ENCODE results near the gene ZNF385C. TPM values are rescaled to one million over a fixed set of nuclear protein-coding genes. Genes with fewer than 3 reads are reported as not detected.

Gene ZNF385C
- polyA plus RNA-seq, 4 donors: 0.31 to 2.3 TPM; not detected in 2

DNA sequence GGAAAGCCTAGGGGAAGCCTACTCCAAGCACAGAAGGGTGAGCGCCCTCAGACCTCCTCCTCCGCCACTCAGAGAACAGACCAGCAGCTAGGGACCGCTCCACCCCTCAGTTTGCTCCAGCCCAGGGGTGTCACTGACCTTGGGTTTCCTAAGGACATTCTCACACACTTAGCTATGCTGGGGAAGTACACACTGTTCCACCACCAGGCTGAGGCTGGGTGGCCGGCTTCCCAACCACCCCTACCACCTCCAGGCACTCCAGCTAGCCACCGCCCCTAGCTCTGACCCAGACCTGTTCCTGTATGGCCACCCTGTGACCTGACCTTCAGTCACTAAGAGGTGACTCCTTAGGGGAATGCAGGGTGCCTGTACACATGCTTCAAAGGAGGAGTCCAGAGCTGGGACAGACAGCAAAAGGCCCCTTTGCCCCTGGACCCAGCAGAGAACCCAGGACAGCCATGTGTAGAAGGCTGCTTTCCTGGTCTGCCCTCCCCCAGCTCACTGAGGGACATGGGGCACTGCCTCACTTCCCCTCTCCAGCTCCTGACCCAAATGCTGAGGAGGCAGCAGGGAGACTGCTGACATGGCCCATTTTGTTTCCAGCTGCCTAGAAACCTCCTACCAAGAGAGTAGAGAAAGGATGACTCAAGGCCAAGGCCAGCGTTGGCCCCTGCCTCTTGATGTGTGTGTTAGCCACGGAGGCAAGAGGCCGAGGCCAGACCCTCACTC, 31.0 kb upstream of the ZNF385C start:
- peaks cover 16 to 81% (median 19%) of the 10 kb centered on the region in 3 donors for H3K36me3 ChIP-seq (ENCODE audit: control insufficient read depth in 3 of 3, insufficient read depth in 2 of 3, low read depth in 1 of 3, low read length in 3 of 3)
- WGBS, 3 donors: 89 to 96% (median 92%) methylated on average over 8 of the region's 8 CpGs
- no peak overlapping the region for H3K4me3 ChIP-seq (ENCODE audit: low read depth in 1 of 3, low read length in 3 of 3)
- H3K4me1 ChIP-seq (ENCODE audit: control insufficient read depth in 3 of 3, insufficient read depth in 2 of 3, low read depth in 1 of 3, low read length in 2 of 3): peaks cover 4 to 28% (median 9%) of the 10 kb centered on the region in 3 donors
- H3K9me3 ChIP-seq (ENCODE audit: control insufficient read depth in 2 of 2, insufficient read depth in 1 of 2, low read depth in 1 of 2, low read length in 1 of 2): no peaks in the 10 kb centered on the region
- FAIRE-seq: no peak
- peak overlapping the region in 1 of 3 donors; percentile 78 for H3K27ac ChIP-seq (ENCODE audit: low read depth in 1 of 3, low read length in 2 of 3)
- no peak for DNase-seq
- H3K27me3 ChIP-seq (ENCODE audit: control insufficient read depth in 3 of 3, insufficient read depth in 3 of 3, low read length in 3 of 3): no peaks in the 10 kb centered on the region

DNA sequence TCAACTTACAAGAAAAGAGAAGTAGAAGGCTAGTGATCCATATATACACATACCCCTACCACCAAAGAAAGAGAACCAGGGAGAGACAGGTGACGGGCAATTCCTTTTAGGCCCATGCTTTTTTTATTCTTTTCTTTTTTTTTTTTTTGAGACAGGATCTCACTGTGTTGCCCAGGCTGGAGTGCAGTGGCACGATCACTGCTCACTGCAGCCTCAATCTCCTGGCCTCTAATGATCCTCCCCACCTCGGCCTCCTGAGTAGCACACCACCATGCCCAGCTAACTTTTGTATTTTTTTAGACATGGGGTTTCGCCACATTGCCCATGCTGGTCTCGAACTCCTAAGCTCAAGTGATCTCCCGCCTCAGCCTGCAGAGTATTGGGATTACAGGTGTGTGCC, 29.1 kb upstream of the ZNF385C start:
- DNase-seq (no peak), FAIRE-seq (no peak)
- no peaks in the 10 kb centered on the region for H3K27me3 ChIP-seq (ENCODE audit: control insufficient read depth in 3 of 3, insufficient read depth in 3 of 3, low read length in 3 of 3)
- peaks cover 16 to 69% (median 19%) of the 10 kb centered on the region in 3 donors for H3K36me3 ChIP-seq (ENCODE audit: control insufficient read depth in 3 of 3, insufficient read depth in 2 of 3, low read depth in 1 of 3, low read length in 3 of 3)
- H3K9me3 ChIP-seq (ENCODE audit: control insufficient read depth in 2 of 2, insufficient read depth in 1 of 2, low read depth in 1 of 2, low read length in 1 of 2): no peaks in the 10 kb centered on the region
- H3K27ac ChIP-seq (ENCODE audit: low read depth in 1 of 3, low read length in 2 of 3): no peak overlapping the region
- no peak overlapping the region for H3K4me3 ChIP-seq (ENCODE audit: low read depth in 1 of 3, low read length in 3 of 3)
- WGBS, 3 donors: 87 to 97% (median 89%) methylated on average over 6 of the region's 6 CpGs
- peaks cover 0 to 14% (median 0%) of the 10 kb centered on the region in 3 donors for H3K4me1 ChIP-seq (ENCODE audit: control insufficient read depth in 3 of 3, insufficient read depth in 2 of 3, low read depth in 1 of 3, low read length in 2 of 3)

DNA sequence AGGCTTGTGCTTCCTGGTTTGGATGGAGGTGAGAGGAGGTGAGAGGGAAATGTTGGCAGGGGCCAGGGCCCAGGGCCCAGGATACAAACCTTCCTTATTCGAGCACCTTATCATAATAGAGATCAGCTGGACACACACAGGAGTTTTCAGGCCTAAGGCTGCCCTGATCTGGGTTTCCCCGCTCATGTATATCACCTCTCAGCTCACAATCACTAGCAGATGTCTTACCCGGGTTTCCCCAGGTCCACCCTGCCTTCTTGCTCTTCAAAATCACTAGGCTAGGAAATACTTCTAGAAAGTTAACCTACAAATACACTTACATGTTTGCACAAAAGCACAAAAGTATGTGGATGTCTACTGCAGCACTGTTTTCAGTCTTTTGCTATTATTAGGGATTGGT, 28.6 kb upstream of the ZNF385C start:
- Histone ChIP-seq H3K27me3 (ENCODE audit: control insufficient read depth in 3 of 3, insufficient read depth in 3 of 3, low read length in 3 of 3) (no peaks in the 10 kb centered on the region), H3K9me3 (ENCODE audit: control insufficient read depth in 2 of 2, insufficient read depth in 1 of 2, low read depth in 1 of 2, low read length in 1 of 2) (no peaks in the 10 kb centered on the region), H3K27ac (ENCODE audit: low read depth in 1 of 3, low read length in 2 of 3) (no peak overlapping the region), H3K36me3 (ENCODE audit: control insufficient read depth in 3 of 3, insufficient read depth in 2 of 3, low read depth in 1 of 3, low read length in 3 of 3) (peaks cover 16 to 67% (median 19%) of the 10 kb centered on the region in 3 donors), H3K4me3 (ENCODE audit: low read depth in 1 of 3, low read length in 3 of 3) (no peak overlapping the region), H3K4me1 (ENCODE audit: control insufficient read depth in 3 of 3, insufficient read depth in 2 of 3, low read depth in 1 of 3, low read length in 2 of 3) (peaks cover 0 to 16% (median 0%) of the 10 kb centered on the region in 3 donors)
- FAIRE-seq (no peak), DNase-seq (no peak)
- 68 to 82% (median 76%) methylated on average over 3 of the region's 3 CpGs for WGBS, 3 donors

DNA sequence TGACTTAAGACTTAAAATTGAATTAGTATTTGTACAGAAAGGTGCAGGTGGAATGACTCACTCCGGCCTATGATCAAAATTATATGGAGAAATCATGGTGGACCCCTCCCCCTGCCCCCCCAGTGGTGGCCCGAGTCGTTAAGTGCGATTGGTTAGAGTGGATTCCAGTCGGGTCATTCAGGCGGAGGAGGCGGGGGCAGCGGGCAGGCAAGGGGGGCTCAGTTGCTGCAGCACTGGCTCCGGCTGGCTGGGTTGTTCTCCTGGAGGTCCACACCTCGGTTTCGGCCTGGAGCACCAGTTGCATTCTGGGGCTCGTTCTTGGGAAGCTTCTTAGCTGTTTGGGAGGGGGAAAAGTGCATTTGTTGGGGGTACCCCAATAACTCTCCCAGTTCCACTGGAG, 27.3 kb upstream of the ZNF385C start:
- Histone ChIP-seq H3K9me3 (ENCODE audit: control insufficient read depth in 2 of 2, insufficient read depth in 1 of 2, low read depth in 1 of 2, low read length in 1 of 2) (no peaks in the 10 kb centered on the region), H3K36me3 (ENCODE audit: control insufficient read depth in 3 of 3, insufficient read depth in 2 of 3, low read depth in 1 of 3, low read length in 3 of 3) (peaks cover 16 to 61% (median 19%) of the 10 kb centered on the region in 3 donors)

DNA sequence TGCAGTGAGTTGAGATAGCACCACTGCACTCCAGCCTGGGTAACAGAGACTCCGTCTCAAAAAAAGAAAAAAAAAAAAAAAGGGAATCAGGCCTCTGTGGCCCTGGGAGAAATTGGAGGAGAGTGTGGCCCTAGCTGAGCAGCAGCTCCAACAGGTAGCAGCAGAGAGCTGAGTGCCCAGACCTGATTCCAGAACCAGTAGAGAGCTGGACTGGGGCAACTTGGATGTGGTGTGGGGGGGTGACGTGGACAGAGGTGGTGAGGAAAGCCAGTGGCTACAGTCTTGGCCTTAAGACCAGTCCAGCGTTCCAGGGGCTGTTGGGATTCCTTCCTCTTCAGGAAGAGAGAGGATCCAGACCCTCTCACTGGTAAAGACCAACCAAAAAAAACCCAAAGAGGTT, 26.0 kb upstream of the ZNF385C start:
- Histone ChIP-seq H3K27me3 (ENCODE audit: control insufficient read depth in 3 of 3, insufficient read depth in 3 of 3, low read length in 3 of 3) (no peaks in the 10 kb centered on the region), H3K4me3 (ENCODE audit: low read depth in 1 of 3, low read length in 3 of 3) (no peak overlapping the region), H3K9me3 (ENCODE audit: control insufficient read depth in 2 of 2, insufficient read depth in 1 of 2, low read depth in 1 of 2, low read length in 1 of 2) (no peaks in the 10 kb centered on the region), H3K4me1 (ENCODE audit: control insufficient read depth in 3 of 3, insufficient read depth in 2 of 3, low read depth in 1 of 3, low read length in 2 of 3) (peaks cover 0 to 26% (median 0%) of the 10 kb centered on the region in 3 donors), H3K27ac (ENCODE audit: low read depth in 1 of 3, low read length in 2 of 3) (no peak overlapping the region), H3K36me3 (ENCODE audit: control insufficient read depth in 3 of 3, insufficient read depth in 2 of 3, low read depth in 1 of 3, low read length in 3 of 3) (peaks cover 10 to 50% (median 13%) of the 10 kb centered on the region in 3 donors)
- WGBS, 3 donors: 92 to 94% (median 93%) methylated on average over 3 of the region's 3 CpGs
- no peak for DNase-seq
- no peak for FAIRE-seq

More for the DNA sequence above, 27.3 kb upstream of the ZNF385C start:
- no peak overlapping the region for H3K4me3 ChIP-seq (ENCODE audit: low read depth in 1 of 3, low read length in 3 of 3)
- WGBS, 3 donors: 87 to 90% (median 89%) methylated on average over 12 of the region's 12 CpGs
- peaks cover 0 to 19% (median 0%) of the 10 kb centered on the region in 3 donors for H3K4me1 ChIP-seq (ENCODE audit: control insufficient read depth in 3 of 3, insufficient read depth in 2 of 3, low read depth in 1 of 3, low read length in 2 of 3)
- H3K27ac ChIP-seq (ENCODE audit: low read depth in 1 of 3, low read length in 2 of 3): no peak overlapping the region
- H3K27me3 ChIP-seq (ENCODE audit: control insufficient read depth in 3 of 3, insufficient read depth in 3 of 3, low read length in 3 of 3): no peaks in the 10 kb centered on the region
- FAIRE-seq (no peak), DNase-seq (no peak)

DNA sequence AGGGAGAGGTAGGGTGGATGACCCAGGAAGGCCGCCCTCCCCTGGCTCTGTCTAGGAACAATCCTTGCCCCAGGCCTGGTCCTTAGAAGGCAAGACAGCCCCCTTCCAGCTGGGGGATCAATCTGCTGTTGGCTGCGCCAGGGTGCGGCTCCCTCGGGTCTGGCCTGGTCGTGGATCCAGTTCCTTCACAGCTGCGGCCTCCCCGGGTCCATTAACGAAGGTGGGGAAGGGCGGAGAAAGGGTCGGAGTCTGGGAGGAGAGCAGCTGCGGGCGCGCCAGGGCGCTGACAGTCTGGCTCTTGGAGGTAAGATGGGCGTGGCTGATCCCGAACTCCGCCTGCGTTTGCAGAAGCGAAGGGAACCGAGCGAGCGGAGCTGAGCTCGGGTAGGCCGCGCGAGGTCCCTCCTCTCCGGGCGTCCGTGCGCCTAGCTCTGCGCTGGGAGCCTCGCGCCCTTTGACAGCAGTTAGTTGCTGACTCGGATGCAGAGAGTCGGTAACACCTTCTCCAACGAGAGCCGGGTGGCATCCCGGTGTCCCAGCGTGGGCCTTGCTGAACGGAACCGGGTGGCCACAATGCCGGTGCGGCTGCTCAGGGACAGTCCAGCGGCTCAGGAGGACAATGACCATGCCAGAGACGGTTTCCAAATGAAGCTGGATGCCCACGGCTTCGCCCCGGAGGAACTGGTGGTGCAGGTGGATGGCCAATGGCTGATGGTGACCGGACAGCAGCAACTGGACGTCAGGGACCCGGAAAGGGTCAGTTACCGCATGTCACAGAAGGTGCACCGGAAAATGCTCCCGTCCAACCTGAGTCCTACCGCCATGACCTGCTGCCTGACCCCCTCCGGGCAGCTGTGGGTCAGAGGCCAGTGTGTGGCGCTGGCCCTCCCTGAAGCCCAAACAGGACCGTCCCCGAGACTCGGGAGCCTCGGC, 24.4 kb upstream of the ZNF385C start, which contains the start of gene HSPB9:
TSS of gene HSPB9 (plus strand) at position 434 of the 933 bp plus-strand sequence. CDS start at position 481, 47 bp downstream.
- DNase-seq (peak; percentile 91 to 94), FAIRE-seq (no peak)
- Histone ChIP-seq H3K27me3 (ENCODE audit: control insufficient read depth in 3 of 3, insufficient read depth in 3 of 3, low read length in 3 of 3) (no peaks in the 10 kb centered on the region), H3K4me1 (ENCODE audit: control insufficient read depth in 3 of 3, insufficient read depth in 2 of 3, low read depth in 1 of 3, low read length in 2 of 3) (peaks cover 0 to 26% (median 0%) of the 10 kb centered on the region in 3 donors), H3K27ac (ENCODE audit: low read depth in 1 of 3, low read length in 2 of 3) (peak within 1 kb of the TSS in 2 of 3 donors; percentile 41 to 53), H3K36me3 (ENCODE audit: control insufficient read depth in 3 of 3, insufficient read depth in 2 of 3, low read depth in 1 of 3, low read length in 3 of 3) (peaks cover 5 to 50% (median 9%) of the 10 kb centered on the region in 3 donors), H3K4me3 (ENCODE audit: low read depth in 1 of 3, low read length in 3 of 3) (peak within 1 kb of the TSS in 1 of 3 donors; percentile 2), H3K9me3 (ENCODE audit: control insufficient read depth in 2 of 2, insufficient read depth in 1 of 2, low read depth in 1 of 2, low read length in 1 of 2) (no peaks in the 10 kb centered on the region)
- WGBS, 3 donors: 36 to 61% (median 50%) methylated on average over 56 to 61 of the region's 61 CpGs

DNA sequence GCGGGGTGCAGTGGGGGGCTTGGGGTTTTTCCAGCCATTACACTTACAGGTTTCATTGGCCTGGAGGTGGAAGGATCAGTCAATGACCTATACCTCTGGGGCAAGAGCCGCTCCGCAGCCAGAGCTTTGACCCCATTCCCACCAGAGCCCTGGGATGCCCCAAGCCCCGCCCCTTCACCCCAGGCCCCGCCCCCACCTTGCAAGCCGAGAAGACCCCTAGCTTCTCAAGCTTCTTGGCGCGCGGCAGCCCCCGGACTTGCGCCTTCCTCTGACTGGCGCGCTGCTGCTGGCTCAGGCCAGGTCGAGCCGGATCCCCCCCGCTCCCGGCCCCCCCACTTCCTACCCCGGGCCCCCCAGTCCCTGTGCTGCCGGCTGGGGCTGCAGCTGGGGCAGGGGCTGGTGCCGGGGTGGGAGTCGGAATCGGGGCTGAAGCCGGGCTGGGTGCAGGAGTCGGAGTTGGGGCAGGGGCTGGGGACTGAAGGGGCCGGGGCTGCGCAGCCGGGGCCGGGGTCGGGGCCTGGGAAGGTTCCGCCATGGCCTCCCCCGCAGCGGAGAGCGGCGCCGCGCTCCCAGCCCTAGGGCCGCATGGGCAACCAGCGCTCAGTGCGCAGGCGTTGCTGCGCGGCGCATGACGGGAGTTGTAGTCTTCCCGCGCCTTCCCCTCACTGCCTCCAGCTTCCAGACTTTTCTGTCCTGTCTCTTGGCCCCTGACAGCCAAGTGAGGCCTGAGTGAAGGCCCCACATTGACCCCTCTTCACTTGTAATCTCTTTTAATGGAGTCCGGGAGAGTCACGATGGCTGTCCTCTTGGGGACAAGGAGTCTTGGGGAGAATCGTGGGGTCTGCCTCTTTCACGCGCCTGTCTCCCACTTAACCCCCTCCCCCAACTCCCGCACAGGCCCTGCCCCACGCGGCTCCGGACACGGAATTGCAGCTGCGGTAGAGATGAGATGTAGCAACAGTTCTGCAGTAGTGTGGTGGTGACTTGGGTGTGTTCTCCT, 22.8 kb upstream of the ZNF385C start, which contains the start of gene KAT2A:
TSS of gene KAT2A (minus strand) at position 598 of the 1,000 bp plus-strand sequence. CDS start at position 535, 63 bp downstream.
- 7 to 10% (median 8%) methylated on average over 37 to 57 of the region's 57 CpGs for WGBS, 3 donors
- peaks cover 4 to 52% (median 5%) of the 10 kb centered on the region in 3 donors for H3K36me3 ChIP-seq (ENCODE audit: control insufficient read depth in 3 of 3, insufficient read depth in 2 of 3, low read depth in 1 of 3, low read length in 3 of 3)
- FAIRE-seq (no peak), DNase-seq (peak; percentile 84 to 91)
- peak within 1 kb of the TSS in 2 of 3 donors; percentile 41 to 53 for H3K27ac ChIP-seq (ENCODE audit: low read depth in 1 of 3, low read length in 2 of 3)
- H3K4me3 ChIP-seq (ENCODE audit: low read depth in 1 of 3, low read length in 3 of 3): peak within 1 kb of the TSS; percentile 45 to 81 (median 69)
- peaks cover 0 to 26% (median 0%) of the 10 kb centered on the region in 3 donors for H3K4me1 ChIP-seq (ENCODE audit: control insufficient read depth in 3 of 3, insufficient read depth in 2 of 3, low read depth in 1 of 3, low read length in 2 of 3)
- H3K27me3 ChIP-seq (ENCODE audit: control insufficient read depth in 3 of 3, insufficient read depth in 3 of 3, low read length in 3 of 3): no peaks in the 10 kb centered on the region
- H3K9me3 ChIP-seq (ENCODE audit: control insufficient read depth in 2 of 2, insufficient read depth in 1 of 2, low read depth in 1 of 2, low read length in 1 of 2): no peaks in the 10 kb centered on the region
